HEK293 (cell line): ENCODE measurements around the gene CABCOCO1.

ENCODE experiments used
- CTCF ChIA-PET: fragments of 350-600 bp; formaldehyde crosslinking; extraction: SDS; loops from one replicate; lab custom pipeline; 2021; ENCODE audit warnings: antibody characterized with exemption; lab: Yijun Ruan, JAX
- POLR2A ChIA-PET: fragments of 300-600 bp; formaldehyde crosslinking; extraction: SDS; loops from one replicate; lab custom pipeline; 2020; ENCODE audit warnings: antibody characterized with exemption, inconsistent platforms; lab: Yijun Ruan, JAX
- H3K27ac ChIP-seq: fragments of 200-500 bp; sonication (Bioruptor generic); 2 replicates; pipeline ENCODE4 v1.5.1; 2014; ENCODE audit warnings: low read depth, low read length, control low read depth, inconsistent platforms; ENCODE audit errors: extremely low read depth
- H3K36me3 ChIP-seq, 2 experiments: fragments of 200-500 bp in 1 of 2; sonication (Bioruptor generic) in 1 of 2; 1 replicate in 1 of 2; 2 replicates in 1 of 2; pipeline ENCODE4 v1.5.1; 2014 to 2017; ENCODE audit warnings: inconsistent platforms in 2 of 2, low read length in 2 of 2; ENCODE audit not compliant: control insufficient read depth in 2 of 2, insufficient read depth in 1 of 2
- H3K4me1 ChIP-seq: fragments of 200-500 bp; sonication (Bioruptor generic); 2 replicates; pipeline ENCODE4 v1.5.1; 2014; ENCODE audit warnings: mild to moderate bottlenecking, low read length, inconsistent platforms; ENCODE audit not compliant: control insufficient read depth, insufficient read depth
- H3K4me3 ChIP-seq: 2 replicates; pipeline ENCODE4 v1.5.1; 2011; ENCODE audit warnings: low read depth, mild to moderate bottlenecking, control low read depth, low read length, moderate library complexity
- H3K9me3 ChIP-seq: fragments of 200-500 bp; sonication (Bioruptor generic); 2 replicates; pipeline ENCODE4 v1.5.1; 2014; ENCODE audit warnings: low read depth, low read length, inconsistent platforms; ENCODE audit not compliant: control insufficient read depth, insufficient read depth
- CTCF ChIP-seq: fragments of 450-650 bp; formaldehyde crosslinking; IDR thresholded peaks from 2 replicates; pipeline ENCODE4 v1.5.1; 2016; ENCODE audit warnings: missing biosample characterization, missing genetic modification characterization
- EGR2 ChIP-seq: fragments of 450-650 bp; formaldehyde crosslinking; IDR thresholded peaks from 2 replicates; pipeline ENCODE4 v1.5.1; 2016; ENCODE audit warnings: low read depth, missing biosample characterization, missing genetic modification characterization
- ELK4 ChIP-seq: IDR thresholded peaks from 2 replicates; pipeline ENCODE4 v1.6.1; 2011; ENCODE audit warnings: mild to moderate bottlenecking, low read depth, low read length, borderline replicate concordance
- GLI4 ChIP-seq: fragments of 450-650 bp; formaldehyde crosslinking; IDR thresholded peaks from 2 replicates; pipeline ENCODE4 v1.5.1; 2016; ENCODE audit warnings: missing biosample characterization, missing genetic modification characterization
- HOXC10 ChIP-seq: sonication (generic); formaldehyde crosslinking; IDR thresholded peaks from 2 replicates; pipeline ENCODE4 v1.8.1; 2023; ENCODE audit warnings: mild to moderate bottlenecking, missing genetic modification reagents
- KLF8 ChIP-seq: fragments of 450-650 bp; formaldehyde crosslinking; IDR thresholded peaks from 2 replicates; pipeline ENCODE4 v1.5.1; 2016; ENCODE audit warnings: missing biosample characterization, missing genetic modification characterization
- OSR2 ChIP-seq: fragments of 450-650 bp; formaldehyde crosslinking; IDR thresholded peaks from 2 replicates; pipeline ENCODE4 v1.5.1; 2016; ENCODE audit warnings: missing biosample characterization, missing genetic modification characterization
- ZBTB21 ChIP-seq: fragments of 450-650 bp; formaldehyde crosslinking; IDR thresholded peaks from 2 replicates; pipeline ENCODE4 v1.5.1; 2017; ENCODE audit warnings: missing biosample characterization, missing genetic modification characterization
- ZFHX2 ChIP-seq: fragments of 450-650 bp; formaldehyde crosslinking; conservative IDR thresholded peaks from 2 replicates; pipeline ENCODE4 v1.5.1; 2016; ENCODE audit warnings: missing biosample characterization, missing genetic modification characterization
- ZFP3 ChIP-seq: fragments of 450-650 bp; formaldehyde crosslinking; IDR thresholded peaks from 2 replicates; pipeline ENCODE4 v1.5.1; 2016; ENCODE audit warnings: low read depth, missing biosample characterization, missing genetic modification characterization
- ZIC2 ChIP-seq: fragments of 450-650 bp; formaldehyde crosslinking; IDR thresholded peaks from 2 replicates; pipeline ENCODE4 v1.5.1; 2016; ENCODE audit warnings: missing biosample characterization, missing genetic modification characterization
- ZNF112 ChIP-seq: fragments of 450-650 bp; formaldehyde crosslinking; IDR thresholded peaks from 2 replicates; pipeline ENCODE4 v1.5.0; 2017; ENCODE audit warnings: missing biosample characterization, missing genetic modification characterization
- ZNF114 ChIP-seq: fragments of 450-650 bp; formaldehyde crosslinking; IDR thresholded peaks from 2 replicates; pipeline ENCODE4 v1.5.0; 2017; ENCODE audit warnings: missing biosample characterization, missing genetic modification characterization
- ZNF184 ChIP-seq: fragments of 450-650 bp; IDR thresholded peaks from 2 replicates; pipeline ENCODE4 v1.5.1; 2018; ENCODE audit warnings: missing biosample characterization, mild to moderate bottlenecking, missing genetic modification characterization
- ZNF23 ChIP-seq: fragments of 450-650 bp; formaldehyde crosslinking; IDR thresholded peaks from 2 replicates; pipeline ENCODE4 v1.5.1; 2016; ENCODE audit warnings: missing biosample characterization, missing genetic modification characterization, borderline replicate concordance
- ZNF350 ChIP-seq: fragments of 450-650 bp; formaldehyde crosslinking; IDR thresholded peaks from 2 replicates; pipeline ENCODE4 v1.5.0; 2017; ENCODE audit warnings: missing biosample characterization, mild to moderate bottlenecking, missing genetic modification characterization
- ZNF366 ChIP-seq: fragments of 450-650 bp; formaldehyde crosslinking; conservative IDR thresholded peaks from 2 replicates; pipeline ENCODE4 v1.5.1; 2016; ENCODE audit warnings: missing biosample characterization, missing genetic modification characterization
- ZNF416 ChIP-seq: fragments of 450-650 bp; formaldehyde crosslinking; IDR thresholded peaks from 2 replicates; pipeline ENCODE4 v1.5.1; 2016; ENCODE audit warnings: missing biosample characterization, missing genetic modification characterization
- ZNF623 ChIP-seq: fragments of 450-650 bp; formaldehyde crosslinking; IDR thresholded peaks from 2 replicates; pipeline ENCODE4 v1.5.1; 2016; ENCODE audit warnings: missing biosample characterization, missing genetic modification characterization
- ZNF629 ChIP-seq: fragments of 450-650 bp; formaldehyde crosslinking; IDR thresholded peaks from 2 replicates; pipeline ENCODE4 v1.5.1; 2017; ENCODE audit warnings: missing biosample characterization, missing genetic modification characterization
- ZNF658 ChIP-seq: fragments of 450-650 bp; formaldehyde crosslinking; IDR thresholded peaks from 2 replicates; pipeline ENCODE4; 2016; ENCODE audit warnings: missing biosample characterization, missing genetic modification characterization
- ZNF660 ChIP-seq: fragments of 450-650 bp; IDR thresholded peaks from 2 replicates; pipeline ENCODE4 v1.5.1; 2018; ENCODE audit warnings: missing biosample characterization, mild to moderate bottlenecking, missing genetic modification characterization
- ZNF664 ChIP-seq: fragments of 450-650 bp; formaldehyde crosslinking; IDR thresholded peaks from 2 replicates; pipeline ENCODE4 v1.5.1; 2016; ENCODE audit warnings: missing biosample characterization, missing genetic modification characterization
- TF ChIP-seq, protein P1 (sequence below): fragments of 450-650 bp; formaldehyde crosslinking; IDR thresholded peaks from 2 replicates; pipeline ENCODE4 v1.5.1; 2016; ENCODE audit warnings: missing biosample characterization, missing genetic modification characterization
- TF ChIP-seq, protein P2 (sequence below): fragments of 450-650 bp; formaldehyde crosslinking; IDR thresholded peaks from 2 replicates; pipeline ENCODE4 v1.5.1; 2016; ENCODE audit warnings: missing biosample characterization, missing genetic modification characterization
- TF ChIP-seq, protein P3 (sequence below): fragments of 450-650 bp; formaldehyde crosslinking; IDR thresholded peaks from 2 replicates; pipeline ENCODE4 v1.5.1; 2016; ENCODE audit warnings: missing biosample characterization, missing genetic modification characterization
- TF ChIP-seq, protein P4 (sequence below): fragments of 450-650 bp; IDR thresholded peaks from 2 replicates; pipeline ENCODE4 v1.5.1; 2018; ENCODE audit warnings: missing biosample characterization, missing genetic modification characterization

CABCOCO1 gene

GRCh38 chr10:61643316-61643751 lies 19.4 kb upstream of the CABCOCO1 start:
- Histone ChIP-seq H3K27ac (no peak overlapping the region), H3K4me1 (no peaks in the 10 kb centered on the region), H3K9me3 (no peaks in the 10 kb centered on the region), H3K36me3 (no peaks in the 10 kb centered on the region), H3K4me3 (no peak overlapping the region)
- TF ChIP-seq, protein P1, sequence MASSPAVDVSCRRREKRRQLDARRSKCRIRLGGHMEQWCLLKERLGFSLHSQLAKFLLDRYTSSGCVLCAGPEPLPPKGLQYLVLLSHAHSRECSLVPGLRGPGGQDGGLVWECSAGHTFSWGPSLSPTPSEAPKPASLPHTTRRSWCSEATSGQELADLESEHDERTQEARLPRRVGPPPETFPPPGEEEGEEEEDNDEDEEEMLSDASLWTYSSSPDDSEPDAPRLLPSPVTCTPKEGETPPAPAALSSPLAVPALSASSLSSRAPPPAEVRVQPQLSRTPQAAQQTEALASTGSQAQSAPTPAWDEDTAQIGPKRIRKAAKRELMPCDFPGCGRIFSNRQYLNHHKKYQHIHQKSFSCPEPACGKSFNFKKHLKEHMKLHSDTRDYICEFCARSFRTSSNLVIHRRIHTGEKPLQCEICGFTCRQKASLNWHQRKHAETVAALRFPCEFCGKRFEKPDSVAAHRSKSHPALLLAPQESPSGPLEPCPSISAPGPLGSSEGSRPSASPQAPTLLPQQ (tag by site-specific recombination) = 0 out of 2 replicates have a peak, but pooled peaks have one; percentile 42
- TF ChIP-seq ZNF660 (tag by site-specific recombination) = 0 out of 2 replicates have a peak, but pooled peaks have one; percentile 12
- TF ChIP-seq ZIC2 (tag by site-specific recombination) = no peak
- TF ChIP-seq KLF8 = 0 out of 2 replicates have a peak, but pooled peaks have one; percentile 28
- TF ChIP-seq, protein P2, sequence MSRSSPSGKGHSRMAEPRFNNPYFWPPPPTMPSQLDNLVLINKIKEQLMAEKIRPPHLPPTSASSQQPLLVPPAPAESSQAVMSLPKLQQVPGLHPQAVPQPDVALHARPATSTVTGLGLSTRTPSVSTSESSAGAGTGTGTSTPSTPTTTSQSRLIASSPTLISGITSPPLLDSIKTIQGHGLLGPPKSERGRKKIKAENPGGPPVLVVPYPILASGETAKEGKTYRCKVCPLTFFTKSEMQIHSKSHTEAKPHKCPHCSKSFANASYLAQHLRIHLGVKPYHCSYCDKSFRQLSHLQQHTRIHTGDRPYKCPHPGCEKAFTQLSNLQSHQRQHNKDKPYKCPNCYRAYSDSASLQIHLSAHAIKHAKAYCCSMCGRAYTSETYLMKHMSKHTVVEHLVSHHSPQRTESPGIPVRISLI (tag by site-specific recombination) = peak; percentile 44; the same call in 1 of the 2 replicates
- TF ChIP-seq, protein P3, sequence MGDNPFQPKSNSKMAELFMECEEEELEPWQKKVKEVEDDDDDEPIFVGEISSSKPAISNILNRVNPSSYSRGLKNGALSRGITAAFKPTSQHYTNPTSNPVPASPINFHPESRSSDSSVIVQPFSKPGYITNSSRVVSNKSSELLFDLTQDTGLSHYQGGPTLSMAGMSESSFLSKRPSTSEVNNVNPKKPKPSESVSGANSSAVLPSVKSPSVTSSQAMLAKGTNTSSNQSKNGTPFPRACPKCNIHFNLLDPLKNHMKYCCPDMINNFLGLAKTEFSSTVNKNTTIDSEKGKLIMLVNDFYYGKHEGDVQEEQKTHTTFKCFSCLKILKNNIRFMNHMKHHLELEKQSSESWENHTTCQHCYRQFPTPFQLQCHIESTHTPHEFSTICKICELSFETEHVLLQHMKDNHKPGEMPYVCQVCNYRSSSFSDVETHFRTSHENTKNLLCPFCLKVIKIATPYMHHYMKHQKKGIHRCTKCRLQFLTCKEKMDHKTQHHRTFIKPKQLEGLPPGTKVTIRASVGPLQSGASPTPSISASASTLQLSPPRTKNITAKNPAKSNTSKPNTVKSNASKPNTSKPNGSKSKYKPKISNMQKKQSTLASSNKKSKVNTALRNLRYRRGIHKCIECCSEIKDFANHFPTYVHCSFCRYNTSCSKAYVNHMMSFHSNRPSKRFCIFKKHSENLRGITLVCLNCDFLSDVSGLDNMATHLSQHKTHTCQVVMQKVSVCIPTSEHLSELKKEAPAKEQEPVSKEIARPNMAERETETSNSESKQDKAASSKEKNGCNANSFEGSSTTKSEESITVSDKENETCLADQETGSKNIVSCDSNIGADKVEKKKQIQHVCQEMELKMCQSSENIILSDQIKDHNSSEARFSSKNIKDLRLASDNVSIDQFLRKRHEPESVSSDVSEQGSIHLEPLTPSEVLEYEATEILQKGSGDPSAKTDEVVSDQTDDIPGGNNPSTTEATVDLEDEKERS (tag by site-specific recombination) = no peak
- TF ChIP-seq ZNF664 (tag by site-specific recombination) = peak; percentile 30; the same call in 1 of the 2 replicates
- TF ChIP-seq, protein P4, sequence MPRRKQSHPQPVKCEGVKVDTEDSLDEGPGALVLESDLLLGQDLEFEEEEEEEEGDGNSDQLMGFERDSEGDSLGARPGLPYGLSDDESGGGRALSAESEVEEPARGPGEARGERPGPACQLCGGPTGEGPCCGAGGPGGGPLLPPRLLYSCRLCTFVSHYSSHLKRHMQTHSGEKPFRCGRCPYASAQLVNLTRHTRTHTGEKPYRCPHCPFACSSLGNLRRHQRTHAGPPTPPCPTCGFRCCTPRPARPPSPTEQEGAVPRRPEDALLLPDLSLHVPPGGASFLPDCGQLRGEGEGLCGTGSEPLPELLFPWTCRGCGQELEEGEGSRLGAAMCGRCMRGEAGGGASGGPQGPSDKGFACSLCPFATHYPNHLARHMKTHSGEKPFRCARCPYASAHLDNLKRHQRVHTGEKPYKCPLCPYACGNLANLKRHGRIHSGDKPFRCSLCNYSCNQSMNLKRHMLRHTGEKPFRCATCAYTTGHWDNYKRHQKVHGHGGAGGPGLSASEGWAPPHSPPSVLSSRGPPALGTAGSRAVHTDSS (tag by site-specific recombination) = no peak
- TF ChIP-seq ZNF629 (tag by site-specific recombination) = peak; percentile 81
- no peak for TF ChIP-seq ZNF23 (tag by site-specific recombination)
- TF ChIP-seq ZBTB21 (tag by site-specific recombination) = 0 out of 2 replicates have a peak, but pooled peaks have one; percentile 61
- TF ChIP-seq ELK4 = no peak
- peak; percentile 67 for TF ChIP-seq ZNF366 (tag by site-specific recombination)
- 0 out of 2 replicates have a peak, but pooled peaks have one; percentile 12 for TF ChIP-seq ZNF184
- TF ChIP-seq OSR2 (tag by site-specific recombination) = peak; percentile 86
- POLR2A ChIA-PET = interaction anchor here (0.9 kb wide), 1 partner anchor 15 kb away, joined by 4 read pairs; no protein-coding TSS in a partner anchor
- CTCF ChIA-PET = interaction anchor here (0.5 to 1.0 kb wide), 2 partner anchors 12 to 579 kb away, joined by 3 to 5 read pairs; no protein-coding TSS in a partner anchor

GRCh38 chr10:61653699-61654098 lies 9.0 kb upstream of the CABCOCO1 start:
- no peaks in the 10 kb centered on the region for H3K4me1 ChIP-seq
- no peak overlapping the region for H3K27ac ChIP-seq
- H3K36me3 ChIP-seq = no peaks in the 10 kb centered on the region
- no peak overlapping the region for H3K4me3 ChIP-seq
- CTCF ChIA-PET = interaction anchor here (0.6 kb wide), 1 partner anchor 698 kb away, joined by 3 read pairs; no protein-coding TSS in a partner anchor
- POLR2A ChIA-PET = no interaction called here
- no peaks in the 10 kb centered on the region for H3K9me3 ChIP-seq
- no peak for TF ChIP-seq EGR2 (tag by site-specific recombination)
- TF ChIP-seq ZNF114 (tag by site-specific recombination) = no peak
- TF ChIP-seq ZNF658 (tag by site-specific recombination) = no peak
- TF ChIP-seq ZNF416 (tag by site-specific recombination) = no peak
- TF ChIP-seq ZNF623 (tag by site-specific recombination) = no peak
- TF ChIP-seq GLI4 (tag by site-specific recombination) = no peak
- TF ChIP-seq ZFP3 (tag by site-specific recombination) = no peak
- no peak for TF ChIP-seq ZFHX2 (tag by site-specific recombination)
- TF ChIP-seq HOXC10 (CRISPR knock-in tag) = no peak
- no peak for TF ChIP-seq ZNF112
- no peak for TF ChIP-seq ZNF350 (tag by site-specific recombination)
- TF ChIP-seq CTCF = no peak
